WI38 (cell line): ENCODE results near the gene HNF4A.
"Not testable (repeated sequence)": the region's sequence is repeated elsewhere in the genome, so short reads cannot be mapped to it uniquely, and the experiment has no call there.

Source experiments
- H3K4me3 ChIP-seq: 2 replicates; pipeline ENCODE4 v1.5.1; 2011; ENCODE audit warnings: low read depth, mild to moderate bottlenecking, control low read depth, low read length
- TF ChIP-seq, protein P1 (sequence below): IDR thresholded peaks from 2 replicates; pipeline ENCODE4 v1.5.1; 2012; ENCODE audit warnings: low read depth, mild to moderate bottlenecking, control low read depth, low read length

HNF4A gene

DNA sequence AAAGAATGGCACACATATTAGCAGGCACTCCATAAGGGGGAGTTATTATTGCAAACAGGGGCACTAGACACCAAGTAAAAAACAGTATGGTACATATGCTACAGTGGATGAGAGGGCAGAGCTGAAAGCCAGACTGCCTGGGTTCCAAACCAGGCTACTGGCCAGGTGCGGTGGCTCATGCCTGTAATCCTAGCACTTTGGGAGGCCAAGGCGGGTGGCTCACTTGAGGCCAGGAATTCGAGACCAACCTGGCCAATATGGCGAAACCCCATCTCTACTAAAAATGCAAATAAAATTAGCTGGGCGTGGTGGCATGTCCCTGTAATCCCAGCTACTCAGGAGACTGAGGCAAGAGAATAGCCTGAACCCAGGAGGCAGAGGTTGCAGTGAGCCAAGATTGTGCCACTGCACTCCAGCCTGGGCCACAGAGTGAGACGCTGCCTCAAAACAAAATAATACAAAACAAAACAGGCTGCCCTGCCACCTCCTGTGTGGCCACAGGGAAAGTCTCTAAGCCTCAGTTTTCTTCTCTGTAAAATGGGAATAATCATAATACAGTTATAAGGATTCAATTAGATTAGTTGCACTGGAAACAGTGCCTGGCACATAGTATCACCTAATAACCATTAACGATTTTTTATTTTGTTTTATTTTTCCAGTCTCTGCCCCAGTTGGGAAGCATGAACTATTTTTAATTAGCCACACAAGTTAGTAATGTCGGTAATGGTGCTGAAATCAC is 112.7 kb downstream of the HNF4A start:
- H3K4me3 ChIP-seq, result no peak overlapping the region
- TF ChIP-seq, protein P1, sequence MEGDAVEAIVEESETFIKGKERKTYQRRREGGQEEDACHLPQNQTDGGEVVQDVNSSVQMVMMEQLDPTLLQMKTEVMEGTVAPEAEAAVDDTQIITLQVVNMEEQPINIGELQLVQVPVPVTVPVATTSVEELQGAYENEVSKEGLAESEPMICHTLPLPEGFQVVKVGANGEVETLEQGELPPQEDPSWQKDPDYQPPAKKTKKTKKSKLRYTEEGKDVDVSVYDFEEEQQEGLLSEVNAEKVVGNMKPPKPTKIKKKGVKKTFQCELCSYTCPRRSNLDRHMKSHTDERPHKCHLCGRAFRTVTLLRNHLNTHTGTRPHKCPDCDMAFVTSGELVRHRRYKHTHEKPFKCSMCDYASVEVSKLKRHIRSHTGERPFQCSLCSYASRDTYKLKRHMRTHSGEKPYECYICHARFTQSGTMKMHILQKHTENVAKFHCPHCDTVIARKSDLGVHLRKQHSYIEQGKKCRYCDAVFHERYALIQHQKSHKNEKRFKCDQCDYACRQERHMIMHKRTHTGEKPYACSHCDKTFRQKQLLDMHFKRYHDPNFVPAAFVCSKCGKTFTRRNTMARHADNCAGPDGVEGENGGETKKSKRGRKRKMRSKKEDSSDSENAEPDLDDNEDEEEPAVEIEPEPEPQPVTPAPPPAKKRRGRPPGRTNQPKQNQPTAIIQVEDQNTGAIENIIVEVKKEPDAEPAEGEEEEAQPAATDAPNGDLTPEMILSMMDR, result no peak

DNA sequence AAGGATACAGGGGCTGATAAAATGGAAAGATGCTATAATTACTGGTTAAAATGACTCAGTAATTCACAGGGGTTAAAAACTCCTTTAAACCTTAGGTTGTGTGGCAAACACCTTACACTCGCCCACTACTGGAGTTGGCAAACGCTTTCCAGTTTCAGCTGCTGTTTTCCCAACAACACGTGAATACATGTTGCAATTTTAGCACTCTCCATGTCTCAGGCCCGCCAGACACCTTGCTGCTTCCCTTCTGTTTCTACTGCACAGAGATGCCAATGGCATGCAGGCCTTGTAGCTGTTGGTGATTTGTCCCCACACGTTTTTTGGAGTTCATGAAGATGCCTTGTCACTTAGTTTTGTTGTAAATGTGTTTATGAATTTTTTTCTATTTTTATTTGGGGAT is 114.8 kb downstream of the HNF4A start:
- TF ChIP-seq, protein P1, result no peak
- no peak overlapping the region for H3K4me3 ChIP-seq

- no peak overlapping the region for H3K4me3 ChIP-seq
- TF ChIP-seq, protein P1, result no peak
Measured at GRCh38 chr20:44471481-44471882, 116.0 kb downstream of the HNF4A start.

GRCh38 chr20:44472283-44472682 is 116.8 kb downstream of the HNF4A start:
- not testable (repeated sequence) for H3K4me3 ChIP-seq

GRCh38 chr20:44475372-44475693 is 119.8 kb downstream of the HNF4A start:
- peak overlapping the region; percentile 92 for H3K4me3 ChIP-seq
- TF ChIP-seq, protein P1, result no peak

GRCh38 chr20:44475694-44476560 is 120.4 kb downstream of the HNF4A start, which contains the start of gene TTPAL:
TTPAL (plus strand) TSS chr20:44475874; CDS start chr20:44480000, 4,126 bp downstream.
- TF ChIP-seq, protein P1, result peak; percentile 21; the same call in 1 of the 2 replicates
- peak within 1 kb of the TSS; percentile 92 for H3K4me3 ChIP-seq

DNA sequence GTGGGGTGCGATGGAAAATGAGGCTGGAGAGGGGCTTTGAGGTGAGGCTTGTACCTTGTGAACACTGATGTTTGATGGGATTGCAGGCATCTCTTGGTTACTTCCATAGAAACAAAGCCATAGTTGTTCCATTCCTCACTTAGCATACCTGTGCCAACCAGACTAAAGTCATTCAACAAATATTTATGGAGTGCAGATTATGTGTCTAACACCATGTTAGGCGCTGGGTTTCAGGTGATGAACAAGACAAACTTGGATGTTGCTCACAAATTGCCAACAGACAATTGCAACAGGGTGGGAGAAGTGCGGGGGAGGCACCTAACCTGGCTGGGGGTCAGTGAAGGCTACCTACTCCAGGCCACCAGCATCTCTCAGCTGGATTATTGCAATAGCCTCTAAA is 121.7 kb downstream of the HNF4A start:
- no peak overlapping the region for H3K4me3 ChIP-seq
- TF ChIP-seq, protein P1, result no peak
